Measurements from ENCODE around the gene CCNL2. TPM values are rescaled to one million over a fixed set of nuclear protein-coding genes. Genes with fewer than 3 reads are reported as not detected.

CCNL2 gene
- total RNA-seq, 4 donors from 2014 or later: 167 to 307 (median 215) TPM

DNA sequence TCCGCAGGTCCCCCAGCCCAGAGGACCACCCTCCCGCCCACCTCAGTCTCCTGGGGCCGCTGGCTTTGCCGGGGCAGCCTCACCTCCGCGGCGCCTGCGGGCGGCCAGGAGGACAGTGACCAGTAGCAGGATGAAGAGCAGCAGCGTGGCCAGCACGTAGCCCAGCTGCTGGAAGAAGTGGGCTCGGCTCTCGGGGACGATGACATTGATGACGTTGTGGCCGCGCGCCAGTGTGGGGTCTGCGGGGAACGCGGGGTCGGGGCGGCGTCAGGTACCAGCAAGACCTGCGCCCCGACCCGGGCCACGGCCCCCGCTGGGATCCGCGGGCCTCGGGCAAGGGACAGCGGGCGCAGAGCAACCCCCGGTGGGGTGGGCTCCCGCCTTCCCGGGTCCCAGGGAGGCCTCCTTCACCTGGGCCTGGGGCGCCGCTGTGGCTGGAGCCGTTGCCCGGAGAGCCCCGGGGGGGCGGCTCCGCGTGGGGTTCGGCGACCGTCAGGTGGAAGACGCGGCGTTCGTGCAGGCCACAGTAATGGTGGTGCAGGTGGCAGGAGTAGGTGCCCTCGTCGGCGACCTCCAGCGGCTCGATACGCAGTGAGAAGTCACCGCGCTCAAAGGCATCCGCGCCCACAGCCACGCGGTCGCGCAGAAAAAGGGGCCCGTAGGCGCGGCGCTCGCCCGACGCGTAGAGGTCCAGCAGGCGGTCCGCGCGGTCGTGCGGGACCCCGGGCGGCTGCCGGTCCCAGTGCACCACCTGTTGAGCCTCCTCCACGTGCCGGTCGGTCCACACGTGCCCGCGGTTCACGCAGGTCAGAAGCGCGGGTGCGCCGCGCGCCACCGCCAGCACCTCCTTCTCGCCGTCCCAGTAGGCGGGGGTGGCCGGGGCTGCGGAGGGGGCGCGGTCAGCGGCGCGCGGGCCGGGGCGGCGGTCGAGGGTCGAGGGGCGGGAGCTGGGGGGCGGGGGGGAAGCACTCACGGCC is 44.6 kb downstream of the CCNL2 start:
- intact Hi-C loops (cut with DNase I): loop anchor here (5.0 kb wide), 1 partner anchor 37 kb away; no protein-coding TSS in a partner anchor
- TF ChIP-seq, protein P1, sequence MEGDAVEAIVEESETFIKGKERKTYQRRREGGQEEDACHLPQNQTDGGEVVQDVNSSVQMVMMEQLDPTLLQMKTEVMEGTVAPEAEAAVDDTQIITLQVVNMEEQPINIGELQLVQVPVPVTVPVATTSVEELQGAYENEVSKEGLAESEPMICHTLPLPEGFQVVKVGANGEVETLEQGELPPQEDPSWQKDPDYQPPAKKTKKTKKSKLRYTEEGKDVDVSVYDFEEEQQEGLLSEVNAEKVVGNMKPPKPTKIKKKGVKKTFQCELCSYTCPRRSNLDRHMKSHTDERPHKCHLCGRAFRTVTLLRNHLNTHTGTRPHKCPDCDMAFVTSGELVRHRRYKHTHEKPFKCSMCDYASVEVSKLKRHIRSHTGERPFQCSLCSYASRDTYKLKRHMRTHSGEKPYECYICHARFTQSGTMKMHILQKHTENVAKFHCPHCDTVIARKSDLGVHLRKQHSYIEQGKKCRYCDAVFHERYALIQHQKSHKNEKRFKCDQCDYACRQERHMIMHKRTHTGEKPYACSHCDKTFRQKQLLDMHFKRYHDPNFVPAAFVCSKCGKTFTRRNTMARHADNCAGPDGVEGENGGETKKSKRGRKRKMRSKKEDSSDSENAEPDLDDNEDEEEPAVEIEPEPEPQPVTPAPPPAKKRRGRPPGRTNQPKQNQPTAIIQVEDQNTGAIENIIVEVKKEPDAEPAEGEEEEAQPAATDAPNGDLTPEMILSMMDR (IDR thresholded peaks at IDR 0.05): no peak
- TF ChIP-seq POLR2A (IDR thresholded peaks at IDR 0.05): no peak
- Histone ChIP-seq H3K4me1 (peaks cover 40 to 72% of the 10 kb centered on the region in 2 donors), H3K27ac (no peak overlapping the region), H3K27me3 (no peaks in the 10 kb centered on the region), H3K4me3 (replicated peaks in 1 of 3) (peak overlapping the region in 1 of 3 donors; percentile 4), H3K9me3 (no peaks in the 10 kb centered on the region), H3K36me3 (peaks cover 0 to 4% of the 10 kb centered on the region in 2 donors)
- WGBS, 2 donors: 69 to 76% methylated on average over 55 to 66 of the region's 116 CpGs
- DNase-seq: peak in 1 of 2 donors; percentile 2

DNA sequence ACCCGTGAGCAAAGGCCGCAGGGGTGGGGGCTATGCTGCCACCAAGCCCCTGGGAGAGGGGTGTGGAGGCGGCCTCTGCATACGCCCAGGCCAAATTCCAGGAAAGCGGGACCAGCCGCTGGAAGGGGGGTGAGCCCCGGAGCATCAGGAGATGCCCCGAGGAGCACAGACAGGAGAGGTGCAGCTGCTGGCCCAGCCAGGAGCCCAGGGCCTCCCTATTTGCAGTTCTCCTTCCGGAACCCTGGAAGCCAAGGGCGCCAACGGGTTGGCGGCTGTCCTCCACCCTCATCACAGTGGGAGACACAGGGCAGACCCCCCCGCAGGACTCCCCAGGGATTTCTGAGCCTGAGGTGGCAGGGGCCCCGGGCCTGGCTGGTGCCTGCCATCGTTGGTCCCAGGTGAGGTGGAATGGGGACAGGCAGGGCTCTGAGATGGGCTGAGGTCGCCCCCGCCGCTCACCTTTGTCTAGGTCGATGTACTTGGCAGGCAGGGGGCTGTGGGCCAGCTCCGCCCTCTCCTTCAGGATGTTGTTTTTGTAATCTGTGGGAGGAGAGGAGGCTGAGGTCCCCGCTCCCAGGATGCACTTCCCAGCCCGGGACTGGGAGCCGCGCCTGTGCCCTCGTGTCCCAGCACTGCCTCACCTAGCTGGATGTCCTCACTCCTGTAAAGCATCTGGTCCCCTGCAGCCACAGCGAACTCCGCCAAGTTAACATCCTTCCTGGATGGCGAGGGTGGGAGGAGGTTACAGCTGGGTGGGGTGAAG is 45.6 kb downstream of the CCNL2 start:
- peaks cover 0 to 4% of the 10 kb centered on the region in 2 donors for H3K36me3 ChIP-seq
- H3K27ac ChIP-seq: no peak overlapping the region
- WGBS, 2 donors: 44 to 64% methylated on average over 18 to 20 of the region's 28 CpGs
- TF ChIP-seq, protein P1 (IDR thresholded peaks at IDR 0.05): no peak
- no peak for TF ChIP-seq POLR2A (IDR thresholded peaks at IDR 0.05)
- intact Hi-C loops (cut with DNase I): no loop called here
- no peaks in the 10 kb centered on the region for H3K9me3 ChIP-seq
- no peak overlapping the region for H3K4me3 ChIP-seq (replicated peaks in 1 of 3)
- no peaks in the 10 kb centered on the region for H3K27me3 ChIP-seq
- peaks cover 30 to 62% of the 10 kb centered on the region in 2 donors for H3K4me1 ChIP-seq
- DNase-seq: peak; percentile 40 to 42

DNA sequence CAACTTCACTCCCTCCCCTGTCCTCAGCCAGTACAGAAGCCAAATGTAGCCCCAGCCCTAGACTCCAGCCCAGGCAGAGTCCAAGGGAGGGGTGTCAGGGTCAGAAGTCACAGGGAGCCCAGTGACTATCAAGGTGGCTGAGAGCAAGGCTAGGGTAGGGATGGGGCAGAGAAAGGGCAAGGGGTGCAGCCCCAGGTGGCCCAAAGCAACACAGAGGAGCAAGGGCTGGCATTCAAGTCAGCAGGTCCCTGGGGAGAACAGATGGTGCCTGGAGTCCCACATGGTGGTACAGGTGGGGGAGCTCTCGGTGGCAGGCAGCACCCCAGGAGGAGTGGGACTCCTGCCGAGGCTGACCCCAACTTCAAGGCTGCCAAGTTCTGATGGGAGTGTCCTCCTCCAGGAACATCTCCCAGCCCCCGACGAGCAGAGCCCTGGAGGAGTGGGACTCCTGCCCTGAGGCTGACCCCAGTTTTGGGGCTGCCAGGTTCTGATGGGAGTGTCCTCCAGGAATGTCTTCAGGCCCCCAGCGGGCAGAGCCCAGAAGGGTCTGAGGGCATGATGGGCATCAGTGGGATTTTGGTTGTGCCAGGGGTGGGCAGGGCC is 46.2 kb downstream of the CCNL2 start:
- no peak overlapping the region for H3K4me3 ChIP-seq (replicated peaks in 1 of 3)
- peaks cover 0 to 4% of the 10 kb centered on the region in 2 donors for H3K36me3 ChIP-seq
- no peaks in the 10 kb centered on the region for H3K9me3 ChIP-seq
- WGBS, 2 donors: 40 to 90% methylated on average over 2 of the region's 5 CpGs
- no peaks in the 10 kb centered on the region for H3K27me3 ChIP-seq
- TF ChIP-seq, protein P1 (IDR thresholded peaks at IDR 0.05): no peak
- no peak for TF ChIP-seq POLR2A (IDR thresholded peaks at IDR 0.05)
- peaks cover 28 to 61% of the 10 kb centered on the region in 2 donors for H3K4me1 ChIP-seq
- DNase-seq: no peak
- no peak overlapping the region for H3K27ac ChIP-seq
- intact Hi-C loops (cut with DNase I): no loop called here

DNA sequence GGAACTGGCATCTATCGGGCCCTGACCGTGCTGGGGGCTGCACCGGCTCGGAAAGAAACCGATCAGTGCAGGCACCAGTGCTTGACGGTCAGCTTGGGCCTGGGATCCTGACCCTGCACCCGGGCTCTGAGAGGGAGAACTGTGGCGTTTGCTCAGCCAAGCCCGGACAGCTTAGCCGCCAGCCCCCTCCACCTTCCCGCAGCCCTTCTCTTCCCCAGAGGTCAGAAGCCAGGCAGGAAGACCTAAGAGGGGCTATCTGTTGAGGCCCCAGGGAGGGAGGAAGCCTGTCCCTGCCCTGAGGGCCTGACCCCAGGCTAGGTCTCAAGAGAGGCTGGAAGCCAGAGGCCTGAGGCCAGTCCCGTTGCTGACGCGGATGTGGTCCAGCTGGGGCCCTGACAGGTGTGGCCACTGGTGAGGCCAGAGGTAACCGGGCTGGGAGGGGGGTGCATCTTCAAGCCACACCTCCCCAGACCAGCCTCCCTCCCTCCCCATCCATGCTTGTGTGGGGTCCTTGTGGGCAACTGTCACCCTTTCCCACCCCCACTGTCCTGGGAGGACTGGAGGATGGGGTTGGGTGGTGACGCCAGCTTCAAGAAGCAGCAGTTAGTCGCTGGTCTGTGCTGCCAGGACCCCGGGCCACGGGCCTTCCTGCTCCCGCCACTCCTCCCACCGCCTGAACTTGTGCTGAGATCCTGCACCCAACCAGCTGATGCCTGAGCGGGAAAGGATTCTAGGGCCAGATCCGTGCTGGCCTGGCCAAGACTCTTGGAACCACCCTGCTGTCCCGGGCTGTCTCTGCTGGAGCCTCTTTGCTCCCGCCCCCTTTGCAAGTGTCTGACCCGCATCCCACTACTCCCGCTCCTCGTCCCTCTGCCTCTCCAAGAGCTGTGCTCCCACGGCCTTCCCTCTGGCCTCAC is 47.4 kb downstream of the CCNL2 start:
- TF ChIP-seq POLR2A (IDR thresholded peaks at IDR 0.05): no peak
- TF ChIP-seq, protein P1 (IDR thresholded peaks at IDR 0.05): no peak
- intact Hi-C loops (cut with DNase I): no loop called here
- WGBS, 2 donors: 60 to 65% methylated on average over 22 to 26 of the region's 29 CpGs
- peak overlapping the region in 1 of 3 donors; percentile 33 for H3K27ac ChIP-seq
- peaks cover 0 to 4% of the 10 kb centered on the region in 2 donors for H3K36me3 ChIP-seq
- H3K9me3 ChIP-seq: no peaks in the 10 kb centered on the region
- H3K4me3 ChIP-seq (replicated peaks in 1 of 3): no peak overlapping the region
- no peaks in the 10 kb centered on the region for H3K27me3 ChIP-seq
- H3K4me1 ChIP-seq: peaks cover 33 to 61% of the 10 kb centered on the region in 2 donors
- DNase-seq: no peak
